OCI-M1 (cell line): ENCODE measurements around the gene NACC1.

Experiments
- DNase-seq: peaks from one replicate; lab custom pipeline; 2025; lab: John Stamatoyannopoulos, UW

NACC1 gene

GRCh38 chr19:13100031-13100588 lies 18.0 kb upstream of the NACC1 start:
- DNase-seq = peak; percentile 69

DNA sequence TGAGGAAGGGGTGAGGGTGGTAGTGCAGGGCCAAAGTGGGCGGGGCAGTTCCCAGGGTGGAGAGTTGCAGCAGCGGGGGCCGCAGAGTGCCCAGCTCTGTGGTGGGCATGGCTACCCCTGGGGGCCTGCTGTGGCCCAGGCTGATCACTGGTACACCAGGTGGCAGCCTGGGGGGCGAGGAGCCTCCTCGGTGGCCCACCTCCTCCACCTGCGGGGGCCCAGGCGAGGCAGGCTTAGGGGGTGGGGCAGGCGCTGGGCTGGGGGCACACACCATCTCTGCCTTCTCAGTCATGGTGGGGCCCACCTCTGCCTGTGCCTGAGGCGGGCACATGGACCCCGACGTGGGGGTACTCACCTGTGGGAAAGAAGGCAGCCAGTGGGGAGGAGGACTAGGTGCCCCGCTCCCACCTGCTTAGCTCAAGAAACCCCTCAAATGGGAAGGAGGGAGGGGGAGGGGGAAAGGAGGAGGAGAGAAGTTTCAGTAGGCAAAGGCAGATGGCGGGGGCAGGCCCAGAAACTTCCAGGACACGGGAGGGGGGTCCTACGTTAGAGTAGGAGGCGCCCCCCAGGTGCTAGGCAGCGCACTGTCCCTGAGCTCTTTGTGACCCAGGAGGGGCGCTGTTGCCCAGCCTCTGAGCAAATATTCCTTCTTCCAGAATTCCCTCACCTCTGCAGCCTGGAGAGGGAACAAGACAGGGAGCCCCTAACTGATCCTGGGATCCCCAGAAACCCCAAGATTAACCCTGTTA lies 17.0 kb upstream of the NACC1 start:
- DNase-seq = peak; percentile 40

- DNase-seq = no peak
These were observed 16.3 kb upstream of the NACC1 start for GRCh38 chr19:13101590-13102415.

DNA sequence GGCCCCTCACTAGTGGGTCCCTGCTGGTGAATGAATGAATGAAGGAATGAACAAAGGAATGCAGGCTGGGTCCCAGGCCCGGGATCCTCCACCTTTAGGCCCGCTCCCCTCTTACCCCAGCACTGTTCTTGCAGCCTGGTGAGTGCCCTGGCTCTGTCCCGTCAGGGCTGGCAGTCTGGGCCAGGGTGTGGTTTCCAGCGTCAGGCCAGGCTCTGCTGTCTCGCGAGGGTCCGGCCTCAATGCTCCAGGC lies 15.7 kb upstream of the NACC1 start:
- no peak for DNase-seq

DNA sequence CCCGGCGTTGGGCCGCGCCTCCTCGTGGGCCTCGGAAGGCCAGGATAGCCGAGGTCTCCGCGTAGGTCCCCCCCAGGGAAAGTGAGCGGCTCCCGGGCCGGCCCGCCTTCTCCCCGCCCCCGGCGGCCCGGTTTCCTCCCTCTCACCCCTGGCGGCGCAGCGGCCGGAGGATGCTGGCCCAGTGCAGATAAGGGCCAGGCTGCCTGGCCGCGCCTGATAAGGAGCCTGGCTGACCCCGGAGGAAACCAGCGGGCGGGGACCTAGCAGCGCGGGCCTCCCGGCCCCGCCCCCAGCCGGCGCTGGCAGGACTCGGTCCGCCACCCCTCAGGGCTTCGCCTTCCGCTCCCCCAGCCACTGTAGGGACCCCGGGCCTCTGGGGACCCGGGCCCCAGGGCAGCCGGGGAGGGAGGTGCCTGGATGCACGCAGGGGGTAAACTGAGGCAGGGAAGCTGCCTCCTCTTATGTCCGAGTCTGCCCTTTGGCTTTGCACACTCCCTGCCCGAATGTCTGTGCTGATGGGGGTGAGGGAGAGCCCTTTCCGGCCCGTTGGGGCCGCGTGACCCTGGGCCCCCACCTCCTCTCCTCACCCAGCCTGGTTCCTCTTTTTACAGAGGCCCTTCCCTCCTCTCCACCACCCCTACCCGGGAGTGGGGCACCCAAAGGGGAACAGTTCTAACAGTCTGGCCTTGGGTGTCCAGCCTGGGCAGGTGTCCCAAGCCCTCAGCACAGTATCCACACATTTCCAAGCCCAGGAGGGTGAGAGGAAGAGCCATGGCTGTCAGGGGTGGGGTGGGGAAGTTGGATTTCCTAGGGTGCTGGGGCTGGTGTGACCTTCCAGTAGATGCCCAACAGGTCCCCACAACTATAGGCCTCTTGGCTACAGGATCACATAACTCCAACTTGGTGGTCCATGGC lies 15.1 kb upstream of the NACC1 start, which contains the start of gene LYL1:
Gene LYL1 (minus strand): TSS at position 193 of the 915 bp plus-strand sequence. CDS start 1,687 bp downstream, outside the sequence.
- DNase-seq = peak; percentile 97

DNA sequence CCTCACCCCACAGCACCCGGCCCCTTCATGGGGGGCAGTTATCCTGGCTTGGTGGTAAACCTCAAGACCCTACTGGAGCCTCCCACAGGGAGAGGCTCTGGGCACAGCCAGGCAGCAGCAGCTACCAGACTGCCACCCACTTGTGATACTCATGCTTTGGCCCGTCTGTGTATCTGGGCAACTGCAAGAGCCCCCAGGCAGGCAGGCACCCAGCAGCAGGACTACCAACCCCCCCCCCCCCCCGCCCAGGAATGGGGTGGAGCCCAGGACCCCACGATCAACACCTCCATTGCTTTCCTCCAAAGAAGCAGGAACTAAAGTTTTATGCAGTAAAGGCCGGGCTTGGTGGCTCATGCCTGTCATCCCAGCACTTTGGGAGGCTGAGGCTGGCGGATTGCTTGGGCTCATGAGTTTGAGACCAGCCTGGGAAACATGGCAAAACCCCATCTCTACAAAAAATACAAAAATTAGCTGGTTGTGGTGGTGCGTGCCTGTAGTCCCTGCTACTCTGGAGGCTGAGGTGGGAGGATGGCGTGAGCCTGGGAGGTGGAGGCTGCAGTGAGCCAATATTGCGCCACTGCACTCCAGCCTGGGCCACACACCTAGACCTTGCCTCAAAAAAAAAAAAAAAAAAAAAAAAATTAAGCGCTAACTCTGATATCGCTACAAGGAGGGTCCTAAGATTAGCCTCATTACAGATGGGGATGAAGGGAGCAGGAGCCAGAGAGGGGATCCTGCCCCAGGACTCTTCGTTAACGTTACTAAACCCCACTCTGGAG lies 14.3 kb upstream of the NACC1 start:
- DNase-seq = no peak

GRCh38 chr19:13104360-13104847 lies 13.7 kb upstream of the NACC1 start:
- no peak for DNase-seq

DNA sequence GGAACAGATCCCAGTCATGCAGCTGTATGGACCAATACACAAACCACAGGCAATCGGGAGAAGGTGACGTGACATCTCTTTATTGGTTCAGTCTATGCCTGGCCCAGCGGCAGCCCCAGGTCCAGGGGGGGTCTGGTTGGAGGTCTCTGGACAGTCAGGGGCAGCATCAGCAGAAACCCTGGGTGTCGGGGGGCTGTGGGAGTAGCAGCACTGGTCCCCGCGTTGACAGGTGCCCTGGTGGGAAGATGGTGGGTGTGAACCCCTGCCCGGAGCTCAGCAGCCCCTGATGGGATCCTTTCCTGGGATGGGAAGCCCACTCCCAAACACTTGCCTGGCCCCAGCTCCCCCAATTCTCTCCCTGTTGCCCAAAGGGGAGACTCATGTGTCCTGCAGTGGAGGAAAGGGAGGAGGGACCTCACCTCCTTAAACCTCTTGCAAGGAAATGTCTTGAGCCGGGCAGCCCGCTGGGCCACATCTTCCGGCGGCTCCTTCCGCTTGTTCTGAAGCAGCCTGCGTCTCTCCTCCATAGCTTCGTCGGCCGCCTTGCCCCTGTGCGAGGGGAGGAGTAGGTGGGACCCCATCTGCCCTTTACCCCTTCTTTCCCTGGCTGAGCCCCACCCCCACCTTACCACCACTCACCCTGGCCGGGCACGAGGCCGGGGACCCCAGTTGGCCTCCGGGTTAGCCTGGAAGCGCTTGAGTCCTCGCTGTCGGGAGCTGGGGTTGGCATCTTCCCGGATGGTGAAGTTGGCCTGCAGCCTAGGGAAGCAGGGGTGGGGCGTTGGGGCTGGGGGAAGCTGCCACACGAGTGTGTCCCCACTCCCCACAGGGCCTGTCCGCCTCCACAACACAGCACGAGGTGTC lies 13.0 kb upstream of the NACC1 start:
- no peak for DNase-seq

DNA sequence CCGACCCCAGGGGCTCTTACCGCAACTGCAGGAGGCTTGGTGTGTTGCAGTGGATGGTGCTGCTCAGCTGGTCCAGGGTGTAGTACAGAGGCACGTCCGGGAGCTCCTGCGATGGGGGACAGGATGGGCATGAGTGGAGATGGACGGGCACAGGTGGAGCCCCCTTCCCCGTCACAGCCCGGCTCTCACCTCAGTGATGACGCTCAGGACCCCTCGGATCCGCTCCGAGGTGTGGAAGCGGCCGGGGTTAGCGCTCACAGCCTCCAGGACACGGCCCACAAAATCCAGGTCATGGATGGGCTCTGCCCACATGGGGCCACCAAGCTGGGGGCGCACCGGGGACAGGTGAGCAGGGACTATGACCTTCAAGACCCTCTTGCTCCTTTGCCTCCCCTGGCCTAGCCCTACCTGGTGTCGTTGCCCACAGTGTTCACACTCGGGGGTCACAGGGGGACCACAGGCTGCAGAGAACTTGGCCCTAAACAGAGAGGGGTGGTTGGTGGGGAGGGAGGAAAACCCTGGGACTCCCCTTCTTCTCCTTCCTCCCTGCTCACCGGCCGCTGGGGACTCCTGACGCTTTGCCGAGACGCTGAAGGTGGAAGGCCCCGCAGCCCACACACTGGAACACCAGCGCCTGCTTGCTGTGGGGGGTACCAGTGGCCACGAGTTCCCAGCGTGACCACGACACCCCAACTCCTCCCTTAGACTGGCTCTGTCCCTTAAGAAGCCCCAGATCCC lies 8.5 kb upstream of the NACC1 start:
- DNase-seq = no peak

GRCh38 chr19:13110099-13110610 lies 7.9 kb upstream of the NACC1 start:
- DNase-seq = no peak

DNA sequence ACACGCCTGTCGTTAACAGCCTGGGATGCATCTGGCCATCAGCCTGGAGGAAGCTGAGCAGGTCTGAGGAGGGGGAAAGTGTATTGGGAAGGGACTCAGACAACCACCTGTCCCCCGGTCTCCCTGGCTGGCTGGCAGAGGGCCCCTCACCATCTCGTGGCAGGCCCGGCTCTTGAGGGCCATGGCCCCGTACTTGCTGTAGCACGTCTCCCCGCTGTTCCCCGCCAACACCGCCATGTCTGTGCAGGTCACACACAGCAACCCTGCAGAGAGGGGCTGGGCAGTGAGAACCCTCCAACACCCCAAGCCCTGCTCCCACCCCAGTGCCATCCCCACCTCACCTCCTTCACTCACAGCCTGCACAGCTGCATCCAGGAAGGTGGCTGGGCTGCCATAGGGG lies 5.5 kb upstream of the NACC1 start:
- DNase-seq = no peak

DNA sequence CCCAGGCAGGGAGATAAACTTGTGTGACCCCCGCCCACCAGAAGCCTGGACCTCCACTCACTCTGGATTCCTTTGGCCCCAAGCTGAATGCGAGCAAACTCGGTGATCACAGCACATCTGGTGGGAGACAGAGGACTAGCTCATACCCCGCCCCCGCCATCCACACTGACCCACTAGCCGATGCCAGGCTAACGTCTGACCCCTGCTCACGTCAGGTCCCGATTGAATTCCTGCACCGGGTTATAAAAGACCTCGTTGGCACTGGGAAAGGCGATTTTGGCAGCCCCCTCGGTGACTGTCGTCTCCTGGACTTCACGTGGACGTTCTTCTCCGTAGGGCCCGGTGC lies 2.2 kb upstream of the NACC1 start:
- DNase-seq = no peak

DNA sequence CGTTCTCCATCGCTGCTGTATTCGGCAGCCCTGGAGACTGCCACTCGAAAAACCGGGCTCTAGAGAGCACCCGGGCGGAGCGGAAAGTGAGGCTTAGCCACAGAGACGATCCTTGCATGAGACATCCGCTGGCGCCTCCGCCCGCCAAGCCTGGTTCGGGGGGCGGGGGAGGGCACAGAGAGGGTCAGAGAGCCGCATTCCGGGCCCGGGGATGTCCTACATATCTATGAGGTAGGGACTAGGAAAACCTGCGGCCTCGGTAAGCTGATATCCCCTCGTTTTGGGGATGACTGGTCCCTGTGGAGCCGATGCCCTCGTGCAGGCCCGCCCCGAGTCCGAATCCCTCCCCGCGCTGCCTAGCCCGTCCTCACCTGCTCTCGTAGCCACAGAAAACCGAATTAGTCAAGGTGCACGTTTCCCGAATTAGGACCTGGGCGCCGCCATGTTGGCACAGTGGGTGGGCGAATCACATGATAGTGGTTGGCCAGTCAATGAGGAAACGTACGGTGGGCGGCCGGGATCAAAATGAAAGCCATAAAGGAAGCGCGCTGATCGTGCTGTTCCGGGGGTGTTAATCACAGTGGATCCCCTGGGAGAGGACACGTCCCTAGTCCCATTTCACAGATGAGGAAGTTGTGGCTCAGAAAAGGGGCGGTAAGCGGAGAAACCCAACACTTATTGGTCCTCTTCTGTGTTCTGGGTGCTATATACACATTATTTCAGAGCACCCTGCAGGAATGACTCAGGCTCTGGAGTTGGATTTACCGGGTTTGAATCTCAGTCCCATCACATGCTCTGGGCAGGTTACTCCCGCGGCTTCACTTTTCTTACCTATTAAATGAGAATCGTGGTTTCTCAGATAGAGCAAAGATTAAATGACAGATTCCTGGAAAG lies 1.5 kb upstream of the NACC1 start, which contains the start of gene TRMT1:
Gene TRMT1 (minus strand): TSS at position 459 of the 894 bp plus-strand sequence. CDS start 341 bp downstream, at position 118.
- DNase-seq = peak; percentile 93

DNA sequence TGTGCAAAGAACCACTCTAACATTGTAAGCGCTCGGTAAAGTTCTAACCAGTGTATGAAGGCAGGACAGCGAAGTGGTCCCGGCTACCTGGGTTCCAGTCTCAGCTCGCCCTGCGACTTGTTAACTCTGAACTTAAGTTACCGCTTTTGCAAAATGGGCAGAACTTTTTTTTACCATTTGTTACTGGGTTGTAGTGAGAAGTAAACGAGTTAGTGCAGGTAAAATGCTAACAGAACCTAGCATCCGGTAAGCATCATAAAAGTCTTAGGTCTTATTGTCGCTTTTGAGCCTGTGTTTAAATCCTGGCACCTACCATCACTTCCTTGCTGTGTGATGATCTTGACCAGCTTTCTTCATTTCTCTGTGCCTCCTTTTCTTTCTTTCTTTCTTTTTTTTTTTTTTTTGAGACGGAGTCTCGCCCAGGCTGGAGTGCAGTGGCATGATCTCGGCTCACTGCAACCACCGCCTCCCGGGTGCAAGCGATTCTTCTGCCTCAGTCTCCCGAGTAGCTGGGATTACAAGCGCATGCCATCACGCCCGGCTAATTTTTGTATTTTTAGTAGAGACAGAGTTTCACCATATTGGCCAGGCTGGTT lies 790 bp upstream of the NACC1 start:
- no peak for DNase-seq

- peak; percentile 68 for DNase-seq
These were observed 545 bp downstream of the NACC1 start for GRCh38 chr19:13118424-13119193.

- DNase-seq = no peak
These were observed 1.6 kb downstream of the NACC1 start for GRCh38 chr19:13119627-13120026.

GRCh38 chr19:13120031-13120430 lies 2.0 kb downstream of the NACC1 start:
- no peak for DNase-seq
